Gastrocnemius medialis (tissue), 4 donors: ENCODE data around the gene DNAJC27.

Experiments
- POLR2A ChIP-seq, 2 donors: fragments of 450-650 bp; IDR thresholded peaks; one replicate each; pipeline ENCODE4 v1.6.1; 2017; ENCODE audit warnings: antibody characterized with exemption in 2 of 2, mild to moderate bottlenecking in 2 of 2, moderate library complexity in 2 of 2
- TF ChIP-seq, protein P1 (sequence below), 5 experiments: fragments of 450-650 bp in 3 of 5; fragments of 200-600 bp in 2 of 5; sonication (generic) in 2 of 5; IDR thresholded peaks in 4 of 5; conservative IDR thresholded peaks in 1 of 5; 1 replicate in 4 of 5; 2 replicates in 1 of 5; pipeline ENCODE4 v1.5.1; 2016 to 2019; ENCODE audit warnings: antibody characterized with exemption in 5 of 5, mild to moderate bottlenecking in 3 of 5, moderate library complexity in 3 of 5

DNA sequence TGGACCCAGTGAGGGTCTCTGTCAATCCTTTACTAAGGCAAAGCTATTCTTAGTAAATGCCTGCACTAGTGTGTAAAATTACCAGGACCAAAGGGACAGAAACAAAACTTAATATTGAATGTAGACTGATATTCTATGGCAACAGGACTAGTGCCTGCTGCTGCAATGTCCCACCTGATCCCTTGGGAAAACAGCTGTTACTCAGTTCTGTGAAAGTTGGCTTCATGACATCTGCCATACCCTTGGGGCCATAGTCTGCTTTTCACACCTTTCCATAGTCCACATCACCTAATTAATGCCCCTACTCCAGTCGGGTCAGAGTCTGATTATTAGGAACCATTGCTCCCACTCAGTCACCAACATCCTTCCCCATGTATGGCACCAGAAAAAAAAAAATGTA is 14.5 kb downstream of the DNAJC27 start:
- TF ChIP-seq, protein P1, sequence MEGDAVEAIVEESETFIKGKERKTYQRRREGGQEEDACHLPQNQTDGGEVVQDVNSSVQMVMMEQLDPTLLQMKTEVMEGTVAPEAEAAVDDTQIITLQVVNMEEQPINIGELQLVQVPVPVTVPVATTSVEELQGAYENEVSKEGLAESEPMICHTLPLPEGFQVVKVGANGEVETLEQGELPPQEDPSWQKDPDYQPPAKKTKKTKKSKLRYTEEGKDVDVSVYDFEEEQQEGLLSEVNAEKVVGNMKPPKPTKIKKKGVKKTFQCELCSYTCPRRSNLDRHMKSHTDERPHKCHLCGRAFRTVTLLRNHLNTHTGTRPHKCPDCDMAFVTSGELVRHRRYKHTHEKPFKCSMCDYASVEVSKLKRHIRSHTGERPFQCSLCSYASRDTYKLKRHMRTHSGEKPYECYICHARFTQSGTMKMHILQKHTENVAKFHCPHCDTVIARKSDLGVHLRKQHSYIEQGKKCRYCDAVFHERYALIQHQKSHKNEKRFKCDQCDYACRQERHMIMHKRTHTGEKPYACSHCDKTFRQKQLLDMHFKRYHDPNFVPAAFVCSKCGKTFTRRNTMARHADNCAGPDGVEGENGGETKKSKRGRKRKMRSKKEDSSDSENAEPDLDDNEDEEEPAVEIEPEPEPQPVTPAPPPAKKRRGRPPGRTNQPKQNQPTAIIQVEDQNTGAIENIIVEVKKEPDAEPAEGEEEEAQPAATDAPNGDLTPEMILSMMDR (IDR thresholded peaks at IDR 0.05 in 4 of 5, conservative IDR thresholded peaks at IDR 0.05 in 1 of 5), result no peak
- TF ChIP-seq POLR2A (IDR thresholded peaks at IDR 0.05), result no peak
